ENCODE results near the gene EMID1. TPM values are rescaled to one million over a fixed set of nuclear protein-coding genes. Genes with fewer than 3 reads are reported as not detected.

Gene EMID1
- total RNA-seq, 1 experiment from 2014 or later = 10.0 TPM

GRCh38 chr22:29301716-29302401 lies 96.2 kb downstream of the EMID1 start:
- BruUV-seq (replicated peaks) = no TSS peak
- Histone ChIP-seq H3K4me3 (ENCODE audit: low read depth, low read length) (no peak overlapping the region), H3K9me3 (no peaks in the 10 kb centered on the region), H3K4me1 (no peaks in the 10 kb centered on the region), H3K36me3 (ENCODE audit: control insufficient read depth, insufficient read depth, low read length) (no peaks in the 10 kb centered on the region; the same call in none of the 2 replicates), H3K27me3 (replicated peaks; ENCODE audit: control insufficient read depth, insufficient read depth, low read length) (no peaks in the 10 kb centered on the region)
- DNase-seq = peak in 1 of 2 experiments; percentile 34
- Mint-ChIP-seq H3K4me1 (ENCODE audit: low read depth, unreplicated experiment) (no peaks in the 10 kb centered on the region), H3K4me3 (ENCODE audit: unreplicated experiment) (no peak overlapping the region), H3K36me3 (ENCODE audit: insufficient read depth, unreplicated experiment) (peaks cover 66% of the 10 kb centered on the region), H3K27me3 (ENCODE audit: insufficient read depth, unreplicated experiment) (no peaks in the 10 kb centered on the region), H3K27ac (ENCODE audit: unreplicated experiment) (no peak overlapping the region), H3K9me3 (ENCODE audit: unreplicated experiment) (no peaks in the 10 kb centered on the region)
- TF ChIP-seq CTCF (IDR thresholded peaks at IDR 0.05; ENCODE audit: insufficient read depth in 1 of 2, low read depth in 1 of 2, low read length in 1 of 2, severe bottlenecking in 1 of 2, unreplicated experiment in 1 of 2) = no peak
- ChIA-PET POLR2A (no interaction called here), CTCF (interaction anchor here (0.5 to 1.4 kb wide), 2 partner anchors 19 to 76 kb away, joined by 5 read pairs; no protein-coding TSS in a partner anchor)
- intact Hi-C loops (cut with micrococcal nuclease; ENCODE audit: unreplicated experiment) = loop anchor here (10.0 kb wide), 1 partner anchor 223 kb away; no protein-coding TSS in a partner anchor

- H3K4me1 ChIP-seq = no peaks in the 10 kb centered on the region
- Mint-ChIP-seq H3K27me3 (ENCODE audit: insufficient read depth, unreplicated experiment) (no peaks in the 10 kb centered on the region), H3K9me3 (ENCODE audit: unreplicated experiment) (no peaks in the 10 kb centered on the region), H3K36me3 (ENCODE audit: insufficient read depth, unreplicated experiment) (peaks cover 62% of the 10 kb centered on the region), H3K27ac (ENCODE audit: unreplicated experiment) (no peak overlapping the region), H3K4me1 (ENCODE audit: low read depth, unreplicated experiment) (no peaks in the 10 kb centered on the region), H3K4me3 (ENCODE audit: unreplicated experiment) (no peak overlapping the region)
- H3K9me3 ChIP-seq = no peaks in the 10 kb centered on the region
- ChIA-PET CTCF (no interaction called here), POLR2A (no interaction called here)
- H3K27me3 ChIP-seq (replicated peaks; ENCODE audit: control insufficient read depth, insufficient read depth, low read length) = no peaks in the 10 kb centered on the region
- BruUV-seq (replicated peaks) = no TSS peak
- no peak for DNase-seq
- no peaks in the 10 kb centered on the region; the same call in none of the 2 replicates for H3K36me3 ChIP-seq (ENCODE audit: control insufficient read depth, insufficient read depth, low read length)
- H3K4me3 ChIP-seq (ENCODE audit: low read depth, low read length) = no peak overlapping the region
- no peak for TF ChIP-seq CTCF (IDR thresholded peaks at IDR 0.05; ENCODE audit: insufficient read depth in 1 of 2, low read depth in 1 of 2, low read length in 1 of 2, severe bottlenecking in 1 of 2, unreplicated experiment in 1 of 2)
- intact Hi-C loops (cut with micrococcal nuclease; ENCODE audit: unreplicated experiment) = loop anchor here (10.0 kb wide), 1 partner anchor 222 kb away; no protein-coding TSS in a partner anchor
Observed at GRCh38 chr22:29302402-29302680, 96.6 kb downstream of the EMID1 start.

- POLR2A ChIA-PET = interaction anchor here (0.5 kb wide), 1 partner anchor 68 kb away, joined by 5 read pairs; no protein-coding TSS in a partner anchor
- Mint-ChIP-seq H3K4me1 (ENCODE audit: low read depth, unreplicated experiment) (no peaks in the 10 kb centered on the region), H3K36me3 (ENCODE audit: insufficient read depth, unreplicated experiment) (peaks cover 56% of the 10 kb centered on the region), H3K4me3 (ENCODE audit: unreplicated experiment) (no peak overlapping the region), H3K27ac (ENCODE audit: unreplicated experiment) (no peak overlapping the region), H3K27me3 (ENCODE audit: insufficient read depth, unreplicated experiment) (no peaks in the 10 kb centered on the region), H3K9me3 (ENCODE audit: unreplicated experiment) (no peaks in the 10 kb centered on the region)
- no peaks in the 10 kb centered on the region for H3K27me3 ChIP-seq (replicated peaks; ENCODE audit: control insufficient read depth, insufficient read depth, low read length)
- no peaks in the 10 kb centered on the region; the same call in none of the 2 replicates for H3K36me3 ChIP-seq (ENCODE audit: control insufficient read depth, insufficient read depth, low read length)
- peak; percentile 45 to 50 for DNase-seq
- no peak overlapping the region for H3K4me3 ChIP-seq (ENCODE audit: low read depth, low read length)
- no peaks in the 10 kb centered on the region for H3K4me1 ChIP-seq
- intact Hi-C loops (cut with micrococcal nuclease; ENCODE audit: unreplicated experiment) = loop anchor here (10.0 kb wide), 1 partner anchor 222 kb away; no protein-coding TSS in a partner anchor
- no TSS peak for BruUV-seq (replicated peaks)
- no peaks in the 10 kb centered on the region for H3K9me3 ChIP-seq
- CTCF ChIA-PET = interaction anchor here (0.8 kb wide), 1 partner anchor 18 kb away, joined by 3 read pairs; no protein-coding TSS in a partner anchor
- peak in 1 of 2 experiments; percentile 10 for TF ChIP-seq CTCF (IDR thresholded peaks at IDR 0.05; ENCODE audit: insufficient read depth in 1 of 2, low read depth in 1 of 2, low read length in 1 of 2, severe bottlenecking in 1 of 2, unreplicated experiment in 1 of 2)
Observed at GRCh38 chr22:29302681-29303465, 97.2 kb downstream of the EMID1 start.
